Suprapubic skin (tissue), 4 donors: ENCODE results near the gene THTPA. TPM values are rescaled to one million over a fixed set of nuclear protein-coding genes. Genes with fewer than 3 reads are reported as not detected.
A peak's percentile ranks its signal among the peaks of the same experiment; 100 is the strongest.

Source experiments
- DNase-seq, 2 donors: peaks; one replicate each; pipeline ENCODE4 v3.0.0-alpha.2; 2019; ENCODE audit warnings: low spot score in 2 of 2
- H3K27ac ChIP-seq: fragments of 200-600 bp; sonication (generic); one replicate; pipeline ENCODE4 v1.5.1; 2019
- H3K27me3 ChIP-seq: fragments of 200-600 bp; sonication (generic); one replicate; pipeline ENCODE4 v1.5.1; 2019
- H3K36me3 ChIP-seq: fragments of 200-600 bp; sonication (generic); one replicate; pipeline ENCODE4 v1.5.1; 2019
- H3K4me1 ChIP-seq: fragments of 200-600 bp; sonication (generic); one replicate; pipeline ENCODE4 v1.5.1; 2019
- H3K4me3 ChIP-seq: fragments of 200-600 bp; sonication (generic); one replicate; pipeline ENCODE4 v1.5.1; 2019; ENCODE audit warnings: mild to moderate bottlenecking
- H3K9me3 ChIP-seq: fragments of 200-600 bp; sonication (generic); one replicate; pipeline ENCODE4 v1.5.1; 2019
- CTCF ChIP-seq, 2 donors: fragments of 200-600 bp in 1 of 2; fragments of 450-650 bp in 1 of 2; sonication (generic) in 1 of 2; IDR thresholded peaks; one replicate each; pipeline ENCODE4 v1.5.1; 2016 to 2019; ENCODE audit warnings: antibody characterized with exemption in 2 of 2, mild to moderate bottlenecking in 1 of 2, moderate library complexity in 1 of 2
- EP300 ChIP-seq: sonication (generic); formaldehyde crosslinking; IDR thresholded peaks from one replicate; pipeline ENCODE4 v1.6.1; 2017; ENCODE audit warnings: antibody characterized with exemption
- POLR2A ChIP-seq, 2 donors: fragments of 450-650 bp; IDR thresholded peaks; one replicate each; pipeline ENCODE4 v1.6.1; 2017; ENCODE audit warnings: antibody characterized with exemption in 2 of 2, mild to moderate bottlenecking in 2 of 2, moderate library complexity in 2 of 2
- POLR2AphosphoS5 ChIP-seq, 3 donors: sonication (generic); formaldehyde crosslinking; IDR thresholded peaks; one replicate each; pipeline ENCODE4 v1.6.1; 2017; ENCODE audit warnings: antibody characterized with exemption in 3 of 3
- WGBS: methylation state at CpG from one replicate; pipeline ENCODE4 v1.1.5; 2018; 5-methylcytosine and 5-hydroxymethylcytosine counted together
- total RNA-seq, 4 donors: library from RNA; depleted of rRNA; stranded (reverse); fragments of >200 nt; gene quantifications; one replicate each; pipeline ENCODE4 v1.1.0, GENCODE V29; 2016

THTPA gene
- total RNA-seq, 4 donors from 2014 or later: 7.0 to 16.7 (median 11.8) TPM

DNA sequence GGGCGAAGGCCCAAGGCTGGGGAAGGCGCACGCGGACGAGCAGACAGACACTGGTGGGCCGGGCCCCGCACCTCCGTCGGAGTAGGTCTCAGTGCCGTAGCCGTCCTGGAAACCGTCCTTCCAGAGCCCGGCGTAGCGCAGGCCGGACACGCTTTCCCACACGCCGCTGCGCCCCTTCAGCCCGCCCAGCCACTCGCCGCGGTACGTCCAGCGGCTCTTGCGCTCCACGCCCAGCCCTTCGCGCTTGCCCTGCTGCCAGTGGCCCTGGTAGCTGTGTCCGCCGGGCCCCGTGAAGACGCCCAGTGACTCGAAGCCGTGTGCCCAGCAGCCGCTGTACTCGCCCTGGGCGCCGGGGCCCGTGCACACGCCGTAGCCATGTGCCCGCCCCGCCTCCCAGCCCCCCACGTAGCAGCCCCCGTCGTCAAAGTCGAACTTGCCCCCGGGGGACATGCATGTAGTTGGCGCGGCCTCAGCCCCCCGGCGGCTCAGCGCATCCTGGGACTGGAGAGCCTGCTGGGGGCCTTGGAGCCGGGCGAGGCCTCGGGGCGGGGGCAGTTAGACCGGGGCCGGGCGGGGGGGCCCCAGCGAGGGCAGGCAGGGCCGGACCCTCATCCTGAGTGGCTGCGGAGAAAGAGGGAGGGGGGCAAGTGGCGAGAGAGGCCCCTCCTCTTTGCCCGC is 21.1 kb downstream of the THTPA start:
- peak; percentile 64 to 75 for DNase-seq
- Histone ChIP-seq H3K4me1 (peaks cover 29% of the 10 kb centered on the region), H3K27ac (no peak overlapping the region), H3K9me3 (no peaks in the 10 kb centered on the region), H3K27me3 (peaks cover 58% of the 10 kb centered on the region), H3K36me3 (no peaks in the 10 kb centered on the region), H3K4me3 (peak overlapping the region; percentile 40)
- no peak for TF ChIP-seq POLR2AphosphoS5 (IDR thresholded peaks at IDR 0.05)
- 4% methylated on average over 15 of the region's 67 CpGs for whole genome bisulfite sequencing

DNA sequence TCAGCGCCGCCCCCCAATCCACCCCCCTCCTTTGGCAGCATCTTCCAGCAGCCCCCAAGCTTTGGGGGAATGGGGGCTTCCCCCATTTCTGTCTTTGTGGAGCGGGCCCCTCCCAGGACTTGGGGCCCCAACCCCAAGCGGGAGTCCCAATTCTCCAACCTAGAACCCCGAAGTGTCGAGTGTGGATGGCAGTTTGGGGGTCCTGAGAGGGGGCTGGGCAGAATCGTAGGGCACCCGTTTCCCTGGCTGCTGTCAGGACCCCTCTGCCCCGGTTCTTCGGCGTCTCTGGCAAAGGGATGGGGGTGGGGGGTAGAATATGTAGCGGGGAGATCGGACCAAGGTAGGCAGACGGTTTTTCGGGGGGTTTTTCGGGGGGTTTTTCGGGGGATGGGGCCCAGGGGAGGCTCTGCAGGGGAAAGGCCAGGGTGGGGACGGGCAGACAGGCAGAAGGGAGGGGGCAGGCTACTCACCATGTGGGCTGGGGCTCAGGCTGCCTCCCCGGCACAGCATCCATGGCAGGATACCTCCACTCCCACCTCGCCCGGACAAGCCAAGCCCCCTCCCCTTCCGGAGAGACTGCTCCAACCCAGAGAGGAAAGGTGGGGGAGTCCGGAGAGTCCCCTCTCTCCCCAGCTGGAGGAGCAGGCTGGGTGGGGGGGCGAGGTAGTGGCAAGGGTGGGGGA is 21.8 kb downstream of the THTPA start:
- no peaks in the 10 kb centered on the region for H3K9me3 ChIP-seq
- H3K27ac ChIP-seq: no peak overlapping the region
- WGBS: 8% methylated on average over 19 of the region's 24 CpGs
- peaks cover 24% of the 10 kb centered on the region for H3K4me1 ChIP-seq
- TF ChIP-seq POLR2A (IDR thresholded peaks at IDR 0.05): no peak
- TF ChIP-seq CTCF (IDR thresholded peaks at IDR 0.05): no peak
- TF ChIP-seq POLR2AphosphoS5 (IDR thresholded peaks at IDR 0.05): no peak
- no peak for TF ChIP-seq EP300
- peak overlapping the region; percentile 40 for H3K4me3 ChIP-seq
- H3K36me3 ChIP-seq: no peaks in the 10 kb centered on the region
- H3K27me3 ChIP-seq: peaks cover 62% of the 10 kb centered on the region
- DNase-seq: peak; percentile 41 to 59

DNA sequence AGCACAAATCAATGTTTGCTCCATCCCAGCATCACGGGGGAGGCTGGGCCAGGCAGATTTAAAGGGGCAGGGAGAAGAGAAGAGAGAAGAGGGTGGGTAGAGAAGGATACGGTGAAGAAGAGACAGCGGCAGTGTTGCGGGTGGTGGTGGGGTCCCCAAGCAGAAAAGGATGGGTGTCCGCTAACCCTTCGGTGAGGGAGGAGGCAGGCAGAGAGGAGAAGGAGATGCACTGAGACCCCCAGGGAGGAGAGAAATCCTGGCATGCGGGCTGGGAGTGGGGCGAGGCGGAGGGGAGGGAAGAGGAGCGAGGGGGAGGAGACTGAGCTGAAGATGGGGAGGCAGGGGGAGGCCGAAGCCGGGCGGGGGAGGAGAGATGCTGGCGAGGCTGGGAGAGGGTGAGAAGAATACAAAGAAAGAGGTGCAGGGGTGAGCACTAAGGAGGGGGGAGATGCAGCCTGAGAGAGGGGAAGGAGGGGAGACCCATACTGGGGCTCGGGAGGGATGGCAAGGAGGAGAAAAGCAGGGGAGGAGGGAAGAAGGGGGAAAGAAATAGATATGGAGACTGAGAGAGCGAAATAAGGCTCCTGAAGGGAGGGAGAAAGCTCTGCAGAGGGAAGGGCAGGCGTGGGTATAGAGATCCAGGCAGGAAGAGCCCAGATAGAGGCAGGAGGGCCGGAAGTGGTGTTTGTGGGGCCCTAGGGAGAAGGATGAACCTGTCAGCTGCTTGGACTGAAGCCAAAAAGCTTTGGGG is 22.7 kb downstream of the THTPA start, which contains the start of gene JPH4:
JPH4 (minus strand) TSS at position 231 of the 751 bp plus-strand sequence. CDS start 1,337 bp downstream, outside the sequence.
- peaks cover 62% of the 10 kb centered on the region for H3K27me3 ChIP-seq
- H3K36me3 ChIP-seq: no peaks in the 10 kb centered on the region
- no peaks in the 10 kb centered on the region for H3K9me3 ChIP-seq
- H3K4me1 ChIP-seq: peaks cover 24% of the 10 kb centered on the region
- peak in 1 of 2 donors; percentile 50 for DNase-seq
- H3K4me3 ChIP-seq: peak within 1 kb of the TSS; percentile 40
- 26% methylated on average over 18 of the region's 18 CpGs for WGBS
- TF ChIP-seq POLR2A (IDR thresholded peaks at IDR 0.05) (no peak), EP300 (no peak), CTCF (IDR thresholded peaks at IDR 0.05) (no peak), POLR2AphosphoS5 (IDR thresholded peaks at IDR 0.05) (no peak)
- H3K27ac ChIP-seq: no peak within 1 kb of the TSS

DNA sequence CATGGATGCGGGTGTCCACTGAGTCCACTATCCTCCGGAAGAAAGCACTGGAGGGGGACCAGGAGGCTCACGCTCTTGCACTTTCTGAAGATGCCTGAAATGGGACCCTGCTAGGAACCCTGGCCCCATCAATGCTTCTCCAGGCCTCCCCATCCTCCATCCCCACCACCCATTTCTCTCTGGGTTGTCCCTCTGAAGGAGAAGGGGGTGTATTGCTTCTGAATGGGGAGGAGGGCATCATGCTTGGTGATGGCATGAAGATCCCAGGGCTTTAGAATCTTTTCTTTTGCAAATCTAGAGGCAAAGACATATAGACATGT is 23.2 kb downstream of the THTPA start:
- peaks cover 24% of the 10 kb centered on the region for H3K4me1 ChIP-seq
- no peaks in the 10 kb centered on the region for H3K36me3 ChIP-seq
- no peak overlapping the region for H3K4me3 ChIP-seq
- H3K9me3 ChIP-seq: no peaks in the 10 kb centered on the region
- 68% methylated on average over 3 of the region's 3 CpGs for WGBS
- peaks cover 62% of the 10 kb centered on the region for H3K27me3 ChIP-seq
- DNase-seq: no peak
- H3K27ac ChIP-seq: no peak overlapping the region
- TF ChIP-seq POLR2A (IDR thresholded peaks at IDR 0.05) (no peak), CTCF (IDR thresholded peaks at IDR 0.05) (no peak), POLR2AphosphoS5 (IDR thresholded peaks at IDR 0.05) (no peak), EP300 (no peak)

- Histone ChIP-seq H3K4me1 (peaks cover 24% of the 10 kb centered on the region), H3K27me3 (peaks cover 62% of the 10 kb centered on the region), H3K27ac (no peak overlapping the region), H3K36me3 (no peaks in the 10 kb centered on the region), H3K4me3 (no peak overlapping the region), H3K9me3 (no peaks in the 10 kb centered on the region)
- no peak for DNase-seq
- TF ChIP-seq POLR2AphosphoS5 (IDR thresholded peaks at IDR 0.05): no peak
- no peak for TF ChIP-seq EP300
- no peak for TF ChIP-seq CTCF (IDR thresholded peaks at IDR 0.05)
- TF ChIP-seq POLR2A (IDR thresholded peaks at IDR 0.05): no peak
These were observed 23.7 kb downstream of the THTPA start for GRCh38 chr14:23579739-23580138.
